ENCODE measurements around the gene PCED1A.

- TF ChIP-seq CTCF (IDR thresholded peaks at IDR 0.05) (no peak), POLR2A (IDR thresholded peaks at IDR 0.05) (no peak)
Measured at GRCh38 chr20:2814076-2814475, 26.4 kb downstream of the PCED1A start.

Data from gastroesophageal sphincter (tissue), 3 donors.